HepG2 (cell line): ENCODE data around the gene RNF133. TPM values are rescaled to one million over a fixed set of nuclear protein-coding genes. Genes with fewer than 3 reads are reported as not detected.
A peak's percentile ranks its signal among the peaks of the same experiment; 100 is the strongest.

Experiments
- ARHGAP35 ChIP-seq: sonication (generic); formaldehyde crosslinking; IDR thresholded peaks from 2 replicates; pipeline ENCODE4 v1.9.0; 2022; ENCODE audit warnings: mild to moderate bottlenecking, inconsistent platforms, moderate library complexity, missing genetic modification reagents, borderline replicate concordance
- BHLHE40 ChIP-seq: IDR thresholded peaks from 2 replicates; pipeline ENCODE4 v1.6.1; 2011; ENCODE audit warnings: low read length, improper control_type of control experiment
- BRD4 ChIP-seq: sonication (generic); formaldehyde crosslinking; IDR thresholded peaks from 2 replicates; pipeline ENCODE4 v1.4.0; 2020; ENCODE audit warnings: missing genetic modification reagents
- ETS1 ChIP-seq: sonication (generic); formaldehyde crosslinking; IDR thresholded peaks from 2 replicates; pipeline ENCODE4 v1.4.0; 2020; ENCODE audit warnings: missing genetic modification reagents
- GTF3A ChIP-seq: sonication (generic); formaldehyde crosslinking; conservative IDR thresholded peaks from 2 replicates; pipeline ENCODE4 v1.4.0; 2020; ENCODE audit warnings: mild to moderate bottlenecking, missing genetic modification reagents
- HOXA7 ChIP-seq: sonication (generic); formaldehyde crosslinking; IDR thresholded peaks from 2 replicates; pipeline ENCODE4 v1.8.1; 2022; ENCODE audit warnings: mild to moderate bottlenecking, missing genetic modification reagents, moderate library complexity
- IKZF4 ChIP-seq: sonication (generic); formaldehyde crosslinking; IDR thresholded peaks from 2 replicates; pipeline ENCODE4 v1.5.1; 2020; ENCODE audit warnings: borderline replicate concordance, mild to moderate bottlenecking, low read depth, missing genetic modification reagents; ENCODE audit errors: not compliant biosample characterization
- JUNB ChIP-seq: sonication (generic); formaldehyde crosslinking; IDR thresholded peaks from 2 replicates; pipeline ENCODE4 v1.8.0; 2022; ENCODE audit warnings: missing genetic modification reagents, mild to moderate bottlenecking, borderline replicate concordance
- KDM3A ChIP-seq: IDR thresholded peaks from 2 replicates; pipeline ENCODE4 v1.6.1; 2018; ENCODE audit warnings: low read depth, missing compliant biosample characterization
- MATR3 ChIP-seq: sonication (generic); formaldehyde crosslinking; IDR thresholded peaks from 2 replicates; pipeline ENCODE4 v1.4.0; 2020; ENCODE audit warnings: missing genetic modification reagents
- PPARG ChIP-seq: conservative IDR thresholded peaks from 2 replicates; pipeline ENCODE4 v1.6.1; 2016; ENCODE audit warnings: missing biosample characterization, missing genetic modification reagents
- REPIN1 ChIP-seq: sonication (generic); formaldehyde crosslinking; IDR thresholded peaks from 2 replicates; pipeline ENCODE4 v1.8.0; 2022; ENCODE audit warnings: missing genetic modification reagents, low read depth, mild to moderate bottlenecking, borderline replicate concordance
- SMC3 ChIP-seq: IDR thresholded peaks from 2 replicates; pipeline ENCODE4 v1.6.1; 2011; ENCODE audit warnings: low read length, improper control_type of control experiment
- SSRP1 ChIP-seq: IDR thresholded peaks from 2 replicates; pipeline ENCODE4 v1.6.1; 2016; ENCODE audit warnings: control low read depth
- TBL1XR1 ChIP-seq: fragments of 150-350 bp; IDR thresholded peaks from 2 replicates; pipeline ENCODE4 v1.6.1; 2014; ENCODE audit warnings: borderline replicate concordance, low read length; ENCODE audit not compliant: partially characterized antibody
- ZBTB21 ChIP-seq: sonication (generic); formaldehyde crosslinking; IDR thresholded peaks from 2 replicates; pipeline ENCODE4 v1.4.0; 2020; ENCODE audit warnings: missing genetic modification reagents
- ZKSCAN1 ChIP-seq: fragments of 150-350 bp; IDR thresholded peaks from 2 replicates; pipeline ENCODE4 v1.6.1; 2014; ENCODE audit warnings: low read length
- ZNF121 ChIP-seq: sonication (generic); formaldehyde crosslinking; IDR thresholded peaks from 2 replicates; pipeline ENCODE4 v1.5.0; 2020; ENCODE audit warnings: mild to moderate bottlenecking, missing genetic modification reagents
- ZNF136 ChIP-seq: sonication (generic); formaldehyde crosslinking; IDR thresholded peaks from 2 replicates; pipeline ENCODE4 v1.8.1; 2022; ENCODE audit warnings: low read depth, mild to moderate bottlenecking, moderate library complexity, missing genetic modification reagents
- ZNF281 ChIP-seq: sonication (generic); formaldehyde crosslinking; IDR thresholded peaks from 2 replicates; pipeline ENCODE4 v1.4.0; 2020; ENCODE audit warnings: missing genetic modification reagents, borderline replicate concordance
- ZNF331 ChIP-seq: sonication (generic); formaldehyde crosslinking; IDR thresholded peaks from 2 replicates; pipeline ENCODE4 v1.4.0; 2020; ENCODE audit warnings: missing genetic modification reagents
- ZNF337 ChIP-seq: sonication (generic); formaldehyde crosslinking; IDR thresholded peaks from 2 replicates; pipeline ENCODE4 v1.5.1; 2020; ENCODE audit warnings: missing genetic modification reagents, low read depth, mild to moderate bottlenecking, borderline replicate concordance
- ZNF44 ChIP-seq: sonication (generic); formaldehyde crosslinking; IDR thresholded peaks from 2 replicates; pipeline ENCODE4 v1.5.1; 2020; ENCODE audit warnings: mild to moderate bottlenecking, missing genetic modification reagents
- ZNF570 ChIP-seq: sonication (generic); formaldehyde crosslinking; IDR thresholded peaks from 2 replicates; pipeline ENCODE4 v1.4.0; 2020; ENCODE audit warnings: mild to moderate bottlenecking, missing genetic modification reagents, borderline replicate concordance
- ZNF639 ChIP-seq: conservative IDR thresholded peaks from 2 replicates; pipeline ENCODE4 v1.6.1; 2018; ENCODE audit warnings: missing genetic modification reagents
- ZNF660 ChIP-seq: sonication (generic); formaldehyde crosslinking; IDR thresholded peaks from 2 replicates; pipeline ENCODE4 v1.5.1; 2020; ENCODE audit warnings: mild to moderate bottlenecking, low read depth, missing genetic modification reagents, borderline replicate concordance
- ZNF761 ChIP-seq: sonication (generic); formaldehyde crosslinking; conservative IDR thresholded peaks from 2 replicates; pipeline ENCODE4 v1.4.0; 2020; ENCODE audit warnings: mild to moderate bottlenecking, missing genetic modification reagents
- ZNF775 ChIP-seq: sonication (generic); formaldehyde crosslinking; IDR thresholded peaks from 2 replicates; pipeline ENCODE4 v1.4.0; 2020; ENCODE audit warnings: missing genetic modification reagents, mild to moderate bottlenecking, moderate library complexity, borderline replicate concordance
- ZSCAN30 ChIP-seq: sonication (generic); formaldehyde crosslinking; IDR thresholded peaks from 2 replicates; pipeline ENCODE4 v1.5.0; 2020; ENCODE audit warnings: mild to moderate bottlenecking, missing genetic modification reagents
- polyA plus RNA-seq, 8 experiments: library from polyadenylated mRNA; depleted of rRNA in 3 of 8; stranded (reverse) in 7 of 8; unstranded in 1 of 8; fragments of >200 nt; fragmentation: Illumina TruSeq in 4 of 8; extraction: Trizol in 4 of 8; gene quantifications; 2 replicates each; pipeline versions ENCODE4 v1.2.1 to v1.2.3, GENCODE V29; 2011 to 2016; ENCODE audit warnings: low read depth in 4 of 8, missing spikeins in 1 of 8, mixed read lengths in 1 of 8; ENCODE audit not compliant: insufficient read depth in 1 of 8
- total RNA-seq, 5 experiments: library from RNA; depleted of rRNA; stranded (reverse); fragments of >200 nt; fragmentation: Illumina TruSeq; extraction: Trizol; gene quantifications; 2 replicates each; pipeline ENCODE4 v1.2.3, GENCODE V29; 2016; ENCODE audit warnings: low read depth in 1 of 5

The RNF133 gene
- total and polyA plus RNA-seq, 2 of the 13 experiments (the other 11 are each of a cell fraction or from before 2014, with no cell fraction given) = 0.13 to 1.00 TPM

- TF ChIP-seq ZNF761 (CRISPR knock-in tag) (0 out of 2 replicates have a peak, but pooled peaks have one; percentile 62), JUNB (CRISPR knock-in tag) (no peak), SMC3 (no peak), SSRP1 (CRISPR knock-in tag) (no peak), ZNF660 (CRISPR knock-in tag) (no peak), ZNF331 (CRISPR knock-in tag) (no peak), ARHGAP35 (no peak), ZNF136 (no peak), BRD4 (CRISPR knock-in tag) (no peak), ZNF639 (no peak), IKZF4 (no peak), TBL1XR1 (no peak), ZNF570 (CRISPR knock-in tag) (no peak), ZBTB21 (no peak), GTF3A (CRISPR knock-in tag) (no peak), REPIN1 (CRISPR knock-in tag) (0 out of 2 replicates have a peak, but pooled peaks have one; percentile 64), BHLHE40 (no peak), KDM3A (CRISPR knock-in tag) (no peak), ZNF775 (CRISPR knock-in tag) (0 out of 2 replicates have a peak, but pooled peaks have one; percentile 57), PPARG (CRISPR knock-in tag) (no peak), ETS1 (no peak), ZKSCAN1 (no peak), HOXA7 (no peak), MATR3 (CRISPR knock-in tag) (no peak), ZNF121 (CRISPR knock-in tag) (no peak), ZNF44 (CRISPR knock-in tag) (no peak), ZNF337 (CRISPR knock-in tag) (no peak), ZNF281 (peak; percentile 87), ZSCAN30 (CRISPR knock-in tag) (no peak)
Observed at GRCh38 chr7:122695816-122696215, 3.1 kb downstream of the RNF133 start (continued).
